AML-193 (cell line): ENCODE data around the gene CIB1.
A peak's percentile ranks its signal among the peaks of the same experiment; 100 is the strongest.

Experiments used
- DNase-seq, 2 experiments: peaks; one replicate each; lab custom pipeline; 2025; lab: John Stamatoyannopoulos, UW

The CIB1 gene

DNA sequence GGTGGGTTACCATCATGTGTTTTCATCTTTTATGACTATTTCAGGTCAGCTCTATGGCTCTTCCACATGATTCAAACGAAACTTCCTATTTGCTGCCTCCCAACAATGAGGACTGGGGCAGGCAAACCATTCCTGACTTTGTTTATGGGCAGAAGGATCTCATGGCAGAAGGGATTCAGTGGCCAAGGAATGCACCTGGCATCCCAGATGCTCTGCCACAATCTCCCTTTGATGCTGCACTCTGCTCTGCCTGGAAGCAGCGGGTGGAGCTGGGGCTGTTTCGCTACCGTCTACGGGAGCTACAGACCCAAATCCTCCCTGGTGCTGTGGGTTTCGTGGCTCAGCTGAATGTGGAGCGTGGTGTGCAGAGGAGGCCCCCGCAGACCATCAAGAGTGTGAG is 7.1 kb upstream of the CIB1 start:
- no peak for DNase-seq

- DNase-seq, result no peak
These were observed 5.6 kb upstream of the CIB1 start for GRCh38 chr15:90239371-90239770.

DNA sequence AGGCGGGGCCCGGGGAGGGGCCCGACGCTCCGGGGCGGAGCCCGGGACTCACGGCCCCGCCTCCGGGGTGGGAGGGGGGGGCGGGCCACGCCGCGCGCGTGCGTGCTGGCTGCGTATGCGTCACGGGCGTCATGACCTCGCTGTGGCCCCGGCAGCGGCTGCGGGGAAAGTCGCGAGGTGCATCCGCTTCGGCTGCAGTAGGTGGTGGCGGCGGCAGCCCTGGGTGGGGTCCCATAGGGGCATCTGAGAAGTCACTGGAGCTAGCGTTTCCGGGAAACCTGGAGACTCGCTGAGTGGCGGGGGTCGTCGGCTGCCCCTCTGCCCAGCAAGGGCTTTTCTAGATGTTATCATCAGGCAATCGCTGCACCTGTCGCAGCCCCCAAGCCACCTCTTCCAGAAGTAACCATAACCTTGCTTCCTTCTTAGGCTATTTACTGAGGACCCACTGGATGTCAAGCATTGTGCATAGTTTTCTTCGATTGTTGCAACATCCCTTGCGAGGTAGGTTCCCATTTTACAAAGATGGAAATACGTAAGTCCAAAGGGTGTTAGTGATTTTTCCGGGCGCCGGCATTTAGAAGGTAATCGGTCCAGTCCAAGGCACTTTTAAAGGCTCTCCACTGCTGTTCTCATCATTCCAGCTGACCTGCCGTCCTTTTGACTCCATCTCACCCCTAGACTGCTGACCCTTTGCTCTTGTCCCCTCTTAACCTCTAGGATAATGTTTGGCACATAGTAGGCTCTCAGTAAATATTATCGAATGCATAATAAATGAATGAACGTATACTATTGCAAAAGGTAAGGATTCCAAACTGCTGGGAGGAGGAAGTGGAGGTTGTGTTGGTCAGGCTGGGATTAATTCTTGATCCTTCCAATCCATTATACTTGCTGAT is 601 bp upstream of the CIB1 start, which contains the start of gene GDPGP1:
Gene GDPGP1, plus strand, starts transcription at position 114 of the 893 bp plus-strand sequence. CDS start 6,700 bp downstream, outside the sequence.
- DNase-seq, result peak in 1 of 2 experiments; percentile 42

- DNase-seq, result peak in 1 of 2 experiments; percentile 48
These were observed 777 bp downstream of the CIB1 start for GRCh38 chr15:90232941-90233386.

DNA sequence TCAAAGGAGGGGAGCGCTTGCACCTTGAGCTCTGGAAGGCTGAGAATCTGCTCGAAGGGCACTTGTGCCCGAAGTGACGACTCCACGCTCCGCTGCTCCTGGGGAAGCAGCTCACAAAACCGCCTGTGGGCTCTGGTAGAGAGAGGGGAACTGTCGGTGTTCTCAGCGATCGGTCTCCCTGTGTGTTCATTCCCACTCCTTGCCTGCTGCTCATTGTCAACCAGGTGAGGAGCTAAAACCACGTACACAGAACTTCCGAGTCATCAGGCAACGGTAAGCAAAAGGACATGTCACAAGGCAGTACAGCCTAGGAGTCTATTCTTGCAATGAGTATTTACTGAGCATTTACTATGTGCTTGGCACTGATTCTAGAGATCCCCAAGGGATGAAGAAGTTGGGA is 1.5 kb downstream of the CIB1 start:
- peak in 1 of 2 experiments; percentile 10 for DNase-seq

- DNase-seq, result peak; percentile 79 to 81
These were observed 2.4 kb downstream of the CIB1 start for GRCh38 chr15:90231028-90232017.

DNA sequence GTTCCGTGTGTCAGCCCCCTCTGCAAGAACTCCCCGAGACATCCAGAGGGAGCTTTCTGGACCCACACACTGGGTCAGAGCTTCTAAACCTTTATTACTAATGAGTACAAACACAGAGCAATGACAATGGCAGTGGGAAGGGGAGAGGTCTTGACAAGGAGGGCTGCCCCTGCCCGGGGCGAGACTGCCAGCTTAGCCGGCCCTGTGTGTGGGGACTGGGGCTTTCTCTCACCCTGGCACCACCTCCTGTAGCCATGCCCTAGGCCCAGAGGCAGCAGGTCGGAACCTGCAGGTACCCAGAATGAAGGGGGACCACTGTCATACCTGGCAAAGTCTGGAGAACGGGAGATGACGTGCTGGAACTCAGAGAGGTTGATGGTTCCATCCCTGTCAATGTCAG is 3.1 kb downstream of the CIB1 start:
- DNase-seq, result no peak

DNA sequence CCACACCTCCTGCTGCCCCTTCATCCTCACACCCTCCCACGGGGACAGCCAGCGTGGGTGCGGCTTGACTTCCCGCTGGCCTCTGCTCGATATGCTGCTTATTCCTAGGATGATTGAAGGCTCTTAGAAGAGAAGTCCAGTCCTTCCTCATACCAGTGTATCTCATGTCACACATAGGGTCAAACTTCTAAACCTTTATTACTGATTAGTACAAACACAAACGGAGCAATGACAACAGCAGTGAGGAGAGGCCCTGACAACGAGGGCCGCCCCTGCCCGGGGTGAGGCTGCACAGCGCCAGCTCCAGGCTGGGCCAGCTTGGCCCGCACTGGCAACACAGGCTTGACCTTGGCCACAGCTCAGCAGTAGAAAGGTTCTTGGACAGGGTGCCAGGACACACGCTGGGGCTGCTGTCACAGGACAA is 3.7 kb downstream of the CIB1 start:
- no peak for DNase-seq

- no peak for DNase-seq
These were observed 4.8 kb downstream of the CIB1 start for GRCh38 chr15:90228960-90229359.

GRCh38 chr15:90227816-90228772 is 5.6 kb downstream of the CIB1 start:
- DNase-seq, result no peak

GRCh38 chr15:90227336-90227735 is 6.4 kb downstream of the CIB1 start:
- no peak for DNase-seq

GRCh38 chr15:90225504-90226234 is 8.1 kb downstream of the CIB1 start:
- no peak for DNase-seq

DNA sequence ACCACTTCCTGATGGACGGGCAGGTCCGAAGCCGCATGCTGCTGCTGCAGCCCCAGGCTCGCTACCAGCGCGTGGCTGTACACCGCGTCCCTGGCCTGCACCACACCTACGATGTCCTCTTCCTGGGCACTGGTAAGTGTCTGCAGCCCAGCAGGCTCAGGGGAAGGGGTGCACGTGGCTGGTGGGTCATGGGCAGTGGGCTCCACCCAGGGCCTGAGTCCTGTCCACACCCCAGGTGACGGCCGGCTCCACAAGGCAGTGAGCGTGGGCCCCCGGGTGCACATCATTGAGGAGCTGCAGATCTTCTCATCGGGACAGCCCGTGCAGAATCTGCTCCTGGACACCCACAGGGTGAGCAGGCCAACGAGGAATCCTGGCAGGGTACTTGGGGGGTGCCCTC is 8.7 kb downstream of the CIB1 start:
- DNase-seq, result no peak

GRCh38 chr15:90223441-90224165 is 10.1 kb downstream of the CIB1 start:
- no peak for DNase-seq

DNA sequence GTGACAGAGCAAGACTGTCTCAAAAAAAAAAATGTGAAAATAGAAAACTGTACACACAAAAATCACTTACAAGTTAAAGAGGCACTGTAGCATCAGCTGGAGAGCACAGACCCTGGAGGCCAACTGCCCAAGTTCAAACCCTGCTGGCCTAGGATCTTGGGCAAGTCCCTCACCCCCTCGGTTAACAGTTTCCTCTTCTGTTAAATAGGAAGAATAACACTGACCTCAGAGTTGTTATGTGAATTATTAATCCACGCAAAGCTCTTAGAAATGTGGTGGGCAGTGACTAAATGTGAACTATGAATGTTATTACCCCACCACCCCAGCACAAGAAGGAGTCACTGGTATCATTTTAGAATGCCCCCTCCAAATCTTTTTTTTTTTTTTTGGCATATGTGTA is 11.2 kb downstream of the CIB1 start:
- DNase-seq, result no peak

DNA sequence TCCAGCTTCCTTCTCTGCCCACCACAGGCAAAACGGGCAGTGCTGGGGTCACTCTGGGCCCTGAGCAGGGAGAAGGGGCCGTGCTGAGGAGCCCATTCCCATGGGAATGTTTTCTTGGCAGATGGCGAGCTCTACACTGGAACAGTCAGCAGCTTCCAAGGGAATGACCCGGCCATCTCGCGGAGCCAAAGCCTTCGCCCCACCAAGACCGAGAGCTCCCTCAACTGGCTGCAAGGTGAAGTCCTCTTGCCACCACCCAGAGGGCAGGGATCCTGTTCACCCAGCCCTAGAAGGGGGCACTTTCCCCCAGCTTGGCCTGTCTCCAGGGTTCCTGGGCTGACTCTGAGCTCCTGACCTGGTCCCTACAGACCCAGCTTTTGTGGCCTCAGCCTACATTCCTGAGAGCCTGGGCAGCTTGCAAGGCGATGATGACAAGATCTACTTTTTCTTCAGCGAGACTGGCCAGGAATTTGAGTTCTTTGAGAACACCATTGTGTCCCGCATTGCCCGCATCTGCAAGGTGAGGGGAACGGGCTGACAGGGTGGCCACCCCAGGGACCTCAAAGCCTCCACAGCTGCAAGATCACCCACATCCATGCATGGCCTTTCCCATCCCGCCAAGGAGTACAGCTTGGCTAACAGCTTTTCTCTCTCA is 12.4 kb downstream of the CIB1 start:
- peak; percentile 17 to 33 for DNase-seq

GRCh38 chr15:90219421-90220141 is 14.2 kb downstream of the CIB1 start:
- no peak for DNase-seq

GRCh38 chr15:90217671-90218394 is 15.9 kb downstream of the CIB1 start:
- DNase-seq, result no peak
